HepG2 (cell line): ENCODE measurements around the gene LSM14B. TPM values are rescaled to one million over a fixed set of nuclear protein-coding genes. Genes with fewer than 3 reads are reported as not detected.

Experiments used
- ARID3A ChIP-seq: IDR thresholded peaks from 2 replicates; pipeline ENCODE4 v1.6.1; 2012; ENCODE audit warnings: low read depth, low read length, improper control_type of control experiment
- ARNTL ChIP-seq: sonication (generic); formaldehyde crosslinking; IDR thresholded peaks from 2 replicates; pipeline ENCODE4 v1.4.0; 2020; ENCODE audit warnings: mild to moderate bottlenecking, missing genetic modification reagents
- ASH2L ChIP-seq: fragments of 300-600, 200-600 bp; sonication (generic); IDR thresholded peaks from 2 replicates; pipeline ENCODE4 v1.7.0; 2017; ENCODE audit warnings: low read depth, mild to moderate bottlenecking, moderate library complexity, mixed read lengths, low read length; ENCODE audit not compliant: insufficient read length
- CEBPG ChIP-seq: IDR thresholded peaks from 2 replicates; pipeline ENCODE4 v1.6.1; 2016
- ISL2 ChIP-seq: sonication (generic); formaldehyde crosslinking; IDR thresholded peaks from 2 replicates; pipeline ENCODE4 v1.5.0; 2020; ENCODE audit warnings: missing genetic modification reagents
- JUNB ChIP-seq: sonication (generic); formaldehyde crosslinking; IDR thresholded peaks from 2 replicates; pipeline ENCODE4 v1.8.0; 2022; ENCODE audit warnings: missing genetic modification reagents, mild to moderate bottlenecking, borderline replicate concordance
- MATR3 ChIP-seq: sonication (generic); formaldehyde crosslinking; IDR thresholded peaks from 2 replicates; pipeline ENCODE4 v1.4.0; 2020; ENCODE audit warnings: missing genetic modification reagents
- NR2C2 ChIP-seq: sonication (generic); formaldehyde crosslinking; IDR thresholded peaks from 2 replicates; pipeline ENCODE4 v1.4.0; 2020; ENCODE audit warnings: missing genetic modification reagents, mild to moderate bottlenecking, moderate library complexity, borderline replicate concordance
- PTBP1 ChIP-seq: fragments of 200-400 bp; formaldehyde crosslinking; IDR thresholded peaks from 2 replicates; pipeline ENCODE4 v1.6.1; 2018; ENCODE audit warnings: low read length, low read depth; ENCODE audit not compliant: poor library complexity, severe bottlenecking
- RBM22 ChIP-seq: fragments of 200-400 bp; formaldehyde crosslinking; optimal IDR thresholded peaks from 2 replicates; pipeline ENCODE3; 2017; ENCODE audit warnings: mild to moderate bottlenecking, low read length, moderate library complexity
- SUZ12 ChIP-seq: fragments of 150-350 bp; IDR thresholded peaks from 2 replicates; pipeline ENCODE4 v1.6.1; 2014; ENCODE audit warnings: low read depth, low read length
- TBX2 ChIP-seq: sonication (generic); formaldehyde crosslinking; IDR thresholded peaks from 2 replicates; pipeline ENCODE4 v1.5.0; 2020; ENCODE audit warnings: missing genetic modification reagents, mild to moderate bottlenecking, borderline replicate concordance
- UBTF ChIP-seq: sonication (generic); formaldehyde crosslinking; IDR thresholded peaks from 2 replicates; pipeline ENCODE4 v1.4.0; 2020; ENCODE audit warnings: mild to moderate bottlenecking, missing genetic modification reagents
- ZBTB46 ChIP-seq: sonication (generic); formaldehyde crosslinking; IDR thresholded peaks from 2 replicates; pipeline ENCODE4 v1.4.0; 2020; ENCODE audit warnings: mild to moderate bottlenecking, missing genetic modification reagents, borderline replicate concordance
- ZNF503 ChIP-seq: sonication (generic); formaldehyde crosslinking; IDR thresholded peaks from 2 replicates; pipeline ENCODE4 v1.4.0; 2020; ENCODE audit warnings: missing genetic modification reagents
- ZNF598 ChIP-seq: sonication (generic); formaldehyde crosslinking; IDR thresholded peaks from 2 replicates; pipeline ENCODE4 v1.5.1; 2020; ENCODE audit warnings: mild to moderate bottlenecking, missing genetic modification reagents, borderline replicate concordance
- ZNF672 ChIP-seq: sonication (generic); formaldehyde crosslinking; IDR thresholded peaks from 2 replicates; pipeline ENCODE4 v1.8.1; 2022; ENCODE audit warnings: missing genetic modification reagents
- ZNF749 ChIP-seq: sonication (generic); formaldehyde crosslinking; IDR thresholded peaks from 2 replicates; pipeline ENCODE4 v1.8.0; 2022; ENCODE audit warnings: mild to moderate bottlenecking, missing genetic modification reagents, moderate library complexity, borderline replicate concordance
- ZNF790 ChIP-seq: sonication (generic); formaldehyde crosslinking; IDR thresholded peaks from 2 replicates; pipeline ENCODE4 v1.8.0; 2022; ENCODE audit warnings: missing genetic modification reagents, mild to moderate bottlenecking, borderline replicate concordance
- polyA plus RNA-seq, 8 experiments: library from polyadenylated mRNA; depleted of rRNA in 3 of 8; stranded (reverse) in 7 of 8; unstranded in 1 of 8; fragments of >200 nt; fragmentation: Illumina TruSeq in 4 of 8; extraction: Trizol in 4 of 8; gene quantifications; 2 replicates each; pipeline versions ENCODE4 v1.2.1 to v1.2.3, GENCODE V29; 2011 to 2016; ENCODE audit warnings: low read depth in 4 of 8, missing spikeins in 1 of 8, mixed read lengths in 1 of 8; ENCODE audit not compliant: insufficient read depth in 1 of 8
- total RNA-seq, 5 experiments: library from RNA; depleted of rRNA; stranded (reverse); fragments of >200 nt; fragmentation: Illumina TruSeq; extraction: Trizol; gene quantifications; 2 replicates each; pipeline ENCODE4 v1.2.3, GENCODE V29; 2016; ENCODE audit warnings: low read depth in 1 of 5
- TF ChIP-seq, protein P1 (sequence below): sonication (generic); formaldehyde crosslinking; IDR thresholded peaks from 2 replicates; pipeline ENCODE4 v1.5.1; 2020; ENCODE audit warnings: missing genetic modification reagents, mild to moderate bottlenecking, borderline replicate concordance

Gene LSM14B
- total and polyA plus RNA-seq, 2 of the 13 experiments (the other 11 are each of a cell fraction or from before 2014, with no cell fraction given) = 43.3 to 79.2 TPM

GRCh38 chr20:62155428-62156253 lies 33.4 kb downstream of the LSM14B start (continued):
- TF ChIP-seq JUNB (CRISPR knock-in tag) = no peak
- TF ChIP-seq PTBP1 = no peak
- no peak for TF ChIP-seq ARID3A
- 0 out of 2 replicates have a peak, but pooled peaks have one; percentile 57 for TF ChIP-seq ISL2
- TF ChIP-seq MATR3 (CRISPR knock-in tag) = no peak
- no peak for TF ChIP-seq ASH2L
- no peak for TF ChIP-seq ZNF749 (CRISPR knock-in tag)
- peak; percentile 51; the same call in 1 of the 2 replicates for TF ChIP-seq NR2C2 (CRISPR knock-in tag)
- TF ChIP-seq RBM22 = no peak
- no peak for TF ChIP-seq ZNF672 (CRISPR knock-in tag)
- TF ChIP-seq TBX2 (CRISPR knock-in tag) = peak; percentile 59; the same call in 1 of the 2 replicates
- TF ChIP-seq CEBPG (CRISPR knock-in tag) = peak; percentile 69; the same call in 1 of the 2 replicates
- TF ChIP-seq, protein P1, sequence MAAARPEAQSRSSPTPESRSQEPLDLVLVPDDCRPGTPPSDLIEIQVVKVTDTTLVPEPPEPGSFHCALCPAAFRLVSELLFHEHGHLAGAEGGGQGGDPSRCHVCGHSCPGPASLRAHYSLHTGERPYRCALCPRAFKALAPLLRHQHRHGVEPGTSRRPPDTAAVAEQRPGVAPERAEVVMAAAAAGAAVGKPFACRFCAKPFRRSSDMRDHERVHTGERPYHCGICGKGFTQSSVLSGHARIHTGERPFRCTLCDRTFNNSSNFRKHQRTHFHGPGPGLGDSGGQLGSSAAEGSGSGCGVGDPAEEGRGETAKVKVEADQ (CRISPR knock-in tag) = no peak
- no peak for TF ChIP-seq ZBTB46 (CRISPR knock-in tag)
- TF ChIP-seq ZNF598 (CRISPR knock-in tag) = peak; percentile 65; the same call in 1 of the 2 replicates
- TF ChIP-seq ZNF790 (CRISPR knock-in tag) = no peak
- no peak for TF ChIP-seq SUZ12
- TF ChIP-seq ARNTL (CRISPR knock-in tag) = peak; percentile 72; the same call in 1 of the 2 replicates
- TF ChIP-seq ZNF503 = no peak
- peak; percentile 35; the same call in 1 of the 2 replicates for TF ChIP-seq UBTF (CRISPR knock-in tag)
